HG02840 (cell line): Measurements from ENCODE around the gene RAB6B.

Experiments used
- ATAC-seq: cut with Tn5 transposase; IDR thresholded peaks from one replicate; pipeline ENCODE4 v1.9.1; 2021; ENCODE audit warnings: mild to moderate bottlenecking, moderate library complexity, moderate number of reproducible peaks; ENCODE audit not compliant: unreplicated experiment, low FRiP score

RAB6B gene

GRCh38 chr3:133881939-133882825 is 13.5 kb downstream of the RAB6B start:
- ATAC-seq = no peak

GRCh38 chr3:133881492-133881891 is 14.2 kb downstream of the RAB6B start:
- ATAC-seq = no peak

GRCh38 chr3:133880886-133881455 is 14.7 kb downstream of the RAB6B start:
- ATAC-seq = no peak

GRCh38 chr3:133880287-133880686 is 15.4 kb downstream of the RAB6B start:
- no peak for ATAC-seq

GRCh38 chr3:133878518-133878917 is 17.2 kb downstream of the RAB6B start:
- ATAC-seq = no peak

GRCh38 chr3:133877221-133877620 is 18.5 kb downstream of the RAB6B start:
- no peak for ATAC-seq

GRCh38 chr3:133874761-133875438 is 20.8 kb downstream of the RAB6B start:
- no peak for ATAC-seq

- no peak for ATAC-seq
Observed at GRCh38 chr3:133874344-133874743, 21.3 kb downstream of the RAB6B start.

GRCh38 chr3:133872781-133873180 is 22.9 kb downstream of the RAB6B start:
- ATAC-seq = no peak

- no peak for ATAC-seq
Observed at GRCh38 chr3:133872161-133872560, 23.5 kb downstream of the RAB6B start.

- ATAC-seq = no peak
Observed at GRCh38 chr3:133871368-133872090, 24.2 kb downstream of the RAB6B start.

GRCh38 chr3:133870822-133871221 is 24.9 kb downstream of the RAB6B start:
- ATAC-seq = no peak

GRCh38 chr3:133869586-133869985 is 26.1 kb downstream of the RAB6B start:
- ATAC-seq = no peak

- no peak for ATAC-seq
Observed at GRCh38 chr3:133868758-133869475, 26.8 kb downstream of the RAB6B start.

- ATAC-seq = no peak
Observed at GRCh38 chr3:133868186-133868585, 27.5 kb downstream of the RAB6B start.

- ATAC-seq = no peak
Observed at GRCh38 chr3:133866141-133866540, 29.5 kb downstream of the RAB6B start.

GRCh38 chr3:133865136-133865855 is 30.4 kb downstream of the RAB6B start:
- no peak for ATAC-seq

GRCh38 chr3:133864616-133865015 is 31.1 kb downstream of the RAB6B start:
- ATAC-seq = no peak

GRCh38 chr3:133863911-133864310 is 31.8 kb downstream of the RAB6B start:
- ATAC-seq = no peak

- no peak for ATAC-seq
Observed at GRCh38 chr3:133862161-133862560, 33.5 kb downstream of the RAB6B start.
